ENCODE measurements around the gene TMSB10. TPM values are rescaled to one million over a fixed set of nuclear protein-coding genes. Genes with fewer than 3 reads are reported as not detected.

The TMSB10 gene
- total and polyA plus RNA-seq, 2 of the 13 experiments (the other 11 are each of a cell fraction or from before 2014, with no cell fraction given): 665 to 708 TPM

GRCh38 chr2:84908948-84909713 is 3.7 kb downstream of the TMSB10 start:
- Histone ChIP-seq H3K9me3 (ENCODE audit: low read length) (peaks cover 5% of the 10 kb centered on the region; the same call in 1 of the 2 replicates), H3K4me2 (ENCODE audit: low read depth, low read length) (no peak overlapping the region), H3K79me2 (ENCODE audit: insufficient read depth, low read length) (peaks cover 10% of the 10 kb centered on the region), H3K36me3 (replicated peaks in 1 of 2; ENCODE audit: control insufficient read depth in 1 of 2, insufficient read depth in 2 of 2, low read length in 2 of 2) (no peaks in the 10 kb centered on the region), H2AFZ (ENCODE audit: low read length) (no peak overlapping the region), H3K9ac (ENCODE audit: insufficient read depth, low read depth, low read length) (no peak overlapping the region), H3K4me1 (ENCODE audit: insufficient read depth, low read length) (peaks cover 30% of the 10 kb centered on the region), H3K4me3 (replicated peaks in 1 of 3; ENCODE audit: insufficient read depth in 1 of 3, low read depth in 2 of 3, low read length in 3 of 3) (no peak overlapping the region), H4K20me1 (ENCODE audit: insufficient read depth, low read length) (no peaks in the 10 kb centered on the region), H3K27me3 (ENCODE audit: control insufficient read depth in 1 of 2, insufficient read depth in 2 of 2, low read length in 2 of 2) (peaks cover under 1 to 7% of the 10 kb centered on the region in 2 experiments; a peak in 2 of 5 replicates), H3K27ac (ENCODE audit: extremely low read length, insufficient read depth, low read length) (no peak overlapping the region)
- CTCF ChIA-PET (ENCODE audit: low intra/inter-chr PET ratio, low total read pairs): no interaction called here
- DNase-seq (ENCODE audit: low spot score): no peak
- in situ Hi-C loops (cut with HindIII; ENCODE audit: extremely low pct_ligation_motif_present, low pct_unique_long_range_greater_than_20kb): no loop called here
- WGBS (ENCODE audit: low lambda C conversion rate): 92% methylated on average over 2 of the region's 2 CpGs
- TF ChIP-seq ZBTB37 (CRISPR knock-in tag; IDR thresholded peaks at IDR 0.05) (0 out of 2 replicates have a peak, but pooled peaks have one; percentile 26), FOXK2 (IDR thresholded peaks at IDR 0.05) (peak; percentile 37; the same call in 1 of the 2 replicates), ATF7 (IDR thresholded peaks at IDR 0.05) (peak; percentile 29; the same call in 1 of the 2 replicates), ATF7 (CRISPR knock-in tag; IDR thresholded peaks at IDR 0.05) (no peak), MXI1 (IDR thresholded peaks at IDR 0.05; ENCODE audit: borderline replicate concordance, low read depth, low read length) (no peak), HNRNPUL1 (IDR thresholded peaks at IDR 0.05; ENCODE audit: low read depth, low read length) (no peak), PRMT3 (CRISPR knock-in tag; IDR thresholded peaks at IDR 0.05; ENCODE audit: borderline replicate concordance, low read depth) (no peak), NONO (IDR thresholded peaks at IDR 0.05) (0 out of 2 replicates have a peak, but pooled peaks have one; percentile 10), NONO (CRISPR knock-in tag; conservative IDR thresholded peaks at IDR 0.05) (no peak), FOXP1 (IDR thresholded peaks at IDR 0.05) (peak; percentile 40; the same call in 1 of the 2 replicates), FOXP1 (CRISPR knock-in tag; IDR thresholded peaks at IDR 0.05) (no peak), MNT (IDR thresholded peaks at IDR 0.05) (peak; percentile 8; the same call in 1 of the 2 replicates), CREB1 (IDR thresholded peaks at IDR 0.05) (peak; percentile 71), CREB1 (CRISPR knock-in tag; IDR thresholded peaks at IDR 0.05) (no peak), LCORL (IDR thresholded peaks at IDR 0.05) (peak; percentile 66), LCORL (CRISPR knock-in tag; IDR thresholded peaks at IDR 0.05) (no peak), SP140L (CRISPR knock-in tag; IDR thresholded peaks at IDR 0.05; ENCODE audit: borderline replicate concordance) (no peak), NBN (conservative IDR thresholded peaks at IDR 0.05) (0 out of 2 replicates have a peak, but pooled peaks have one; percentile 28), SOX6 (IDR thresholded peaks at IDR 0.05) (0 out of 2 replicates have a peak, but pooled peaks have one; percentile 33), SOX6 (CRISPR knock-in tag; IDR thresholded peaks at IDR 0.05) (no peak), ZNF282 (IDR thresholded peaks at IDR 0.05; ENCODE audit: partially characterized antibody) (peak; percentile 47), PHB2 (IDR thresholded peaks at IDR 0.05; ENCODE audit: partially characterized antibody) (peak; percentile 17)
- no peak for FAIRE-seq
- ATAC-seq: no peak
- intact Hi-C loops (cut with micrococcal nuclease; ENCODE audit: unreplicated experiment): loop anchor here (1.0 kb wide), 1 partner anchor 9 kb away; no protein-coding TSS in a partner anchor
- BruUV-seq (replicated peaks): no TSS peak
- POLR2A ChIA-PET: interaction anchor here (4.0 to 7.5 kb wide), 3 partner anchors 10 to 36 kb away, joined by 17 to 141 read pairs (median 74); no protein-coding TSS in a partner anchor

All from HepG2 (cell line).